Measurements from ENCODE around the gene NPIPB13. TPM values are rescaled to one million over a fixed set of nuclear protein-coding genes. Genes with fewer than 3 reads are reported as not detected.
A peak's percentile ranks its signal among the peaks of the same experiment; 100 is the strongest.
"Not testable (repeated sequence)": the region's sequence is repeated elsewhere in the genome, so short reads cannot be mapped to it uniquely, and the experiment has no call there.

The NPIPB13 gene
- total and polyA plus RNA-seq, 2 donors (not counting 1 experiment from before 2014, with no cell fraction given) = 0.33 to 3.0 TPM

- not testable (repeated sequence) for H3K36me3 ChIP-seq (ENCODE audit: control insufficient read depth, insufficient read depth, low read length); H3K27me3 ChIP-seq (ENCODE audit: control insufficient read depth, insufficient read depth, low read length); H3K27ac ChIP-seq (ENCODE audit: insufficient read depth, low read length); H3K4me1 ChIP-seq (ENCODE audit: control insufficient read depth, extremely low read depth, insufficient read depth, low read length); DNase-seq (ENCODE audit: low read depth in 2 of 2); H3K9me3 ChIP-seq (ENCODE audit: control insufficient read depth, insufficient read depth, low read depth, low read length); H2AFZ ChIP-seq (ENCODE audit: low read length); H3K4me2 ChIP-seq (ENCODE audit: extremely low read depth, insufficient read depth, low read length); H3K79me2 ChIP-seq (ENCODE audit: control insufficient read depth, insufficient read depth, low read length); H4K20me1 ChIP-seq (ENCODE audit: control insufficient read depth, extremely low read depth, insufficient read depth, low read length); H3K9ac ChIP-seq (ENCODE audit: insufficient read depth, low read length)
- peak overlapping the region in 1 of 4 experiments; percentile 55 for H3K4me3 ChIP-seq (replicated peaks in 1 of 4; ENCODE audit: control extremely low read depth in 1 of 4, insufficient read depth in 1 of 4, low read depth in 3 of 4, low read length in 4 of 4)
Observed at GRCh38 chr16:30206252-30206651, 42.0 kb downstream of the NPIPB13 start.

- not testable (repeated sequence) for DNase-seq (ENCODE audit: low read depth in 2 of 2); H3K9me3 ChIP-seq (ENCODE audit: control insufficient read depth, insufficient read depth, low read depth, low read length); H3K79me2 ChIP-seq (ENCODE audit: control insufficient read depth, insufficient read depth, low read length); H3K9ac ChIP-seq (ENCODE audit: insufficient read depth, low read length); H2AFZ ChIP-seq (ENCODE audit: low read length); H3K36me3 ChIP-seq (ENCODE audit: control insufficient read depth, insufficient read depth, low read length); H3K27me3 ChIP-seq (ENCODE audit: control insufficient read depth, insufficient read depth, low read length); H4K20me1 ChIP-seq (ENCODE audit: control insufficient read depth, extremely low read depth, insufficient read depth, low read length); H3K4me1 ChIP-seq (ENCODE audit: control insufficient read depth, extremely low read depth, insufficient read depth, low read length); H3K27ac ChIP-seq (ENCODE audit: insufficient read depth, low read length)
- H3K4me2 ChIP-seq (ENCODE audit: extremely low read depth, insufficient read depth, low read length) = peak overlapping the region; percentile 64
- H3K4me3 ChIP-seq (replicated peaks in 1 of 4; ENCODE audit: control extremely low read depth in 1 of 4, insufficient read depth in 1 of 4, low read depth in 3 of 4, low read length in 4 of 4) = peak overlapping the region in 3 of 4 experiments; percentile 21 to 55 (median 39)
Observed at GRCh38 chr16:30205541-30206236, 42.6 kb downstream of the NPIPB13 start.

- not testable (repeated sequence) for H3K27me3 ChIP-seq (ENCODE audit: control insufficient read depth, insufficient read depth, low read length); H2AFZ ChIP-seq (ENCODE audit: low read length); H4K20me1 ChIP-seq (ENCODE audit: control insufficient read depth, extremely low read depth, insufficient read depth, low read length); H3K4me1 ChIP-seq (ENCODE audit: control insufficient read depth, extremely low read depth, insufficient read depth, low read length); H3K9ac ChIP-seq (ENCODE audit: insufficient read depth, low read length); H3K4me2 ChIP-seq (ENCODE audit: extremely low read depth, insufficient read depth, low read length); H3K4me3 ChIP-seq (replicated peaks in 1 of 4; ENCODE audit: control extremely low read depth in 1 of 4, insufficient read depth in 1 of 4, low read depth in 3 of 4, low read length in 4 of 4); H3K79me2 ChIP-seq (ENCODE audit: control insufficient read depth, insufficient read depth, low read length); H3K36me3 ChIP-seq (ENCODE audit: control insufficient read depth, insufficient read depth, low read length); H3K27ac ChIP-seq (ENCODE audit: insufficient read depth, low read length); H3K9me3 ChIP-seq (ENCODE audit: control insufficient read depth, insufficient read depth, low read depth, low read length); DNase-seq (ENCODE audit: low read depth in 2 of 2)
Observed at GRCh38 chr16:30199608-30200343, 48.5 kb downstream of the NPIPB13 start.

GRCh38 chr16:30199049-30199448, 49.2 kb downstream of the NPIPB13 start, which contains the start of gene SULT1A3:
Gene SULT1A3 (plus strand): TSS chr16:30199255. CDS start chr16:30200729, 1,474 bp downstream.
- not testable (repeated sequence) for DNase-seq (ENCODE audit: low read depth in 2 of 2); H4K20me1 ChIP-seq (ENCODE audit: control insufficient read depth, extremely low read depth, insufficient read depth, low read length); H3K4me3 ChIP-seq (replicated peaks in 1 of 4; ENCODE audit: control extremely low read depth in 1 of 4, insufficient read depth in 1 of 4, low read depth in 3 of 4, low read length in 4 of 4)

More at GRCh38 chr16:30199049-30199448, 49.2 kb downstream of the NPIPB13 start, which contains the start of gene SULT1A3:
- H3K4me2 ChIP-seq (ENCODE audit: extremely low read depth, insufficient read depth, low read length); H3K9ac ChIP-seq (ENCODE audit: insufficient read depth, low read length); H2AFZ ChIP-seq (ENCODE audit: low read length); H3K79me2 ChIP-seq (ENCODE audit: control insufficient read depth, insufficient read depth, low read length); H3K9me3 ChIP-seq (ENCODE audit: control insufficient read depth, insufficient read depth, low read depth, low read length); H3K4me1 ChIP-seq (ENCODE audit: control insufficient read depth, extremely low read depth, insufficient read depth, low read length); H3K27ac ChIP-seq (ENCODE audit: insufficient read depth, low read length); H3K27me3 ChIP-seq (ENCODE audit: control insufficient read depth, insufficient read depth, low read length); H3K36me3 ChIP-seq (ENCODE audit: control insufficient read depth, insufficient read depth, low read length): not testable (repeated sequence)

Other genes with a start within 250 kb of the NPIPB13 start
- gene DOC2A, start 237.5 kb downstream of the NPIPB13 start, total RNA-seq = 0.26 and 0.33 TPM in 2 replicates
- gene DOC2A, start 237.5 kb downstream of the NPIPB13 start, polyA plus RNA-seq = 0.03 TPM in 1 of 2 replicates, not detected in the other
- gene C16orf92, start 225.3 kb downstream of the NPIPB13 start, total RNA-seq = not detected in 2 replicates
- not detected in 2 replicates for gene C16orf92, start 225.3 kb downstream of the NPIPB13 start, polyA plus RNA-seq
- gene TLCD3B, start 217.2 kb downstream of the NPIPB13 start, total RNA-seq = not detected in 2 replicates
- gene TLCD3B, start 217.2 kb downstream of the NPIPB13 start, polyA plus RNA-seq = 0.11 TPM in 1 of 2 replicates, not detected in the other
- gene ALDOA, start 182.7 kb downstream of the NPIPB13 start, total RNA-seq = 461 and 474 TPM in 2 replicates
- gene ALDOA, start 182.7 kb downstream of the NPIPB13 start, polyA plus RNA-seq = 1,015 and 1,066 TPM in 2 replicates
- 134 and 147 TPM in 2 replicates for gene PPP4C, start 172.5 kb downstream of the NPIPB13 start, total RNA-seq
- gene PPP4C, start 172.5 kb downstream of the NPIPB13 start, polyA plus RNA-seq = 116 and 161 TPM in 2 replicates
- gene TBX6, start 156.6 kb downstream of the NPIPB13 start, total RNA-seq = 0.26 and 0.33 TPM in 2 replicates
- gene TBX6, start 156.6 kb downstream of the NPIPB13 start, polyA plus RNA-seq = not detected in 2 replicates
- gene YPEL3, start 152.3 kb downstream of the NPIPB13 start, total RNA-seq = 16.0 and 19.5 TPM in 2 replicates
- gene YPEL3, start 152.3 kb downstream of the NPIPB13 start, polyA plus RNA-seq = 11.9 and 21.4 TPM in 2 replicates
- gene GDPD3, start 134.9 kb downstream of the NPIPB13 start, total RNA-seq = 1.0 and 1.2 TPM in 2 replicates
- gene GDPD3, start 134.9 kb downstream of the NPIPB13 start, polyA plus RNA-seq = 1.2 and 1.3 TPM in 2 replicates
- gene MAPK3, start 125.3 kb downstream of the NPIPB13 start, total RNA-seq = 32.1 and 48.7 TPM in 2 replicates
- 167 and 264 TPM in 2 replicates for gene MAPK3, start 125.3 kb downstream of the NPIPB13 start, polyA plus RNA-seq
- 0.17 and 0.26 TPM in 2 replicates for gene CORO1A, start 64.9 kb downstream of the NPIPB13 start, total RNA-seq
- gene CORO1A, start 64.9 kb downstream of the NPIPB13 start, polyA plus RNA-seq = 0.85 and 2.6 TPM in 2 replicates
- 12.6 and 18.0 TPM in 2 replicates for gene BOLA2B, start 54.8 kb downstream of the NPIPB13 start, total RNA-seq
- 47.4 and 79.2 TPM in 2 replicates for gene BOLA2B, start 54.8 kb downstream of the NPIPB13 start, polyA plus RNA-seq
- gene SLX1A, start 54.6 kb downstream of the NPIPB13 start, total RNA-seq = 18.2 and 19.2 TPM in 2 replicates
- 3.9 and 11.5 TPM in 2 replicates for gene SLX1A, start 54.6 kb downstream of the NPIPB13 start, polyA plus RNA-seq
- 2.1 and 2.8 TPM in 2 replicates for gene SULT1A3, start 49.2 kb downstream of the NPIPB13 start, total RNA-seq
- 3.1 and 4.1 TPM in 2 replicates for gene SULT1A3, start 49.2 kb downstream of the NPIPB13 start, polyA plus RNA-seq
- 35.2 and 36.0 TPM in 2 replicates for gene CD2BP2, start 106.8 kb upstream of the NPIPB13 start, total RNA-seq
- gene CD2BP2, start 106.8 kb upstream of the NPIPB13 start, polyA plus RNA-seq = 45.5 and 47.3 TPM in 2 replicates
- 22.1 and 29.6 TPM in 2 replicates for gene TBC1D10B, start 122.0 kb upstream of the NPIPB13 start, total RNA-seq
- 14.8 and 22.1 TPM in 2 replicates for gene TBC1D10B, start 122.0 kb upstream of the NPIPB13 start, polyA plus RNA-seq
- not detected in 2 replicates for gene MYL11, start 126.3 kb upstream of the NPIPB13 start, total RNA-seq
- gene MYL11, start 126.3 kb upstream of the NPIPB13 start, polyA plus RNA-seq = 0.11 and 0.45 TPM in 2 replicates
- 0.17 and 0.26 TPM in 2 replicates for gene SEPTIN1, start 134.1 kb upstream of the NPIPB13 start, total RNA-seq
- gene SEPTIN1, start 134.1 kb upstream of the NPIPB13 start, polyA plus RNA-seq = 0.17 TPM in 1 of 2 replicates, not detected in the other
- 7.3 and 7.7 TPM in 2 replicates for gene ZNF48, start 146.9 kb upstream of the NPIPB13 start, total RNA-seq
- 3.2 and 4.0 TPM in 2 replicates for gene ZNF48, start 146.9 kb upstream of the NPIPB13 start, polyA plus RNA-seq
- gene ZNF771, start 159.1 kb upstream of the NPIPB13 start, total RNA-seq = 8.4 and 10.5 TPM in 2 replicates
- 3.1 and 4.5 TPM in 2 replicates for gene ZNF771, start 159.1 kb upstream of the NPIPB13 start, polyA plus RNA-seq
- 6.6 and 8.5 TPM in 2 replicates for gene DCTPP1, start 181.6 kb upstream of the NPIPB13 start, total RNA-seq
- gene DCTPP1, start 181.6 kb upstream of the NPIPB13 start, polyA plus RNA-seq = 23.6 and 38.1 TPM in 2 replicates
- gene SEPHS2, start 197.4 kb upstream of the NPIPB13 start, total RNA-seq = 19.3 and 26.6 TPM in 2 replicates
- gene SEPHS2, start 197.4 kb upstream of the NPIPB13 start, polyA plus RNA-seq = 39.3 and 41.8 TPM in 2 replicates
- gene ITGAL, start 224.3 kb upstream of the NPIPB13 start, total RNA-seq = not detected in 2 replicates
- not detected in 2 replicates for gene ITGAL, start 224.3 kb upstream of the NPIPB13 start, polyA plus RNA-seq

All from fibroblast of lung (primary cell).